ACC112 (cell line): ENCODE measurements around the gene SLC6A8.
"Not testable (repeated sequence)": the region's sequence is repeated elsewhere in the genome, so short reads cannot be mapped to it uniquely, and the experiment has no call there.

Experiments
- H2AFZ ChIP-seq: fragments of 200-600 bp; sonication (generic); one replicate; pipeline ENCODE4 v1.6.0; 2017; ENCODE audit warnings: antibody characterized with exemption, low read length; ENCODE audit not compliant: unreplicated experiment
- H3K27ac ChIP-seq: fragments of 200-600 bp; sonication (generic); 2 replicates; pipeline ENCODE4 v1.5.1; 2014; ENCODE audit warnings: low read depth, mild to moderate bottlenecking, antibody characterized with exemption, low read length, moderate library complexity
- H3K27me3 ChIP-seq: fragments of 200-600 bp; sonication (generic); 2 replicates; pipeline ENCODE4 v1.6.1; 2014; ENCODE audit warnings: mild to moderate bottlenecking, antibody characterized with exemption, low read length, moderate library complexity, mixed read lengths; ENCODE audit not compliant: insufficient read depth
- H3K36me3 ChIP-seq: fragments of 200-600 bp; sonication (generic); 2 replicates; pipeline ENCODE4 v1.6.1; 2016; ENCODE audit warnings: mild to moderate bottlenecking, antibody characterized with exemption, low read length, moderate library complexity, mixed read lengths; ENCODE audit not compliant: insufficient read depth
- H3K4me1 ChIP-seq: fragments of 200-600 bp; sonication (generic); one replicate; pipeline ENCODE4 v1.6.1; 2016; ENCODE audit warnings: low read length, mixed read lengths; ENCODE audit not compliant: insufficient read depth, unreplicated experiment, control insufficient read depth
- H3K4me3 ChIP-seq: fragments of 200-600 bp; sonication (generic); 2 replicates; pipeline ENCODE4 v1.5.1; 2014; ENCODE audit warnings: mild to moderate bottlenecking, low read depth, low read length
- H3K79me2 ChIP-seq: fragments of 200-600 bp; sonication (generic); one replicate; pipeline ENCODE4 v1.6.0; 2016; ENCODE audit warnings: low read length; ENCODE audit not compliant: control insufficient read depth, unreplicated experiment, insufficient read depth

Gene SLC6A8

DNA sequence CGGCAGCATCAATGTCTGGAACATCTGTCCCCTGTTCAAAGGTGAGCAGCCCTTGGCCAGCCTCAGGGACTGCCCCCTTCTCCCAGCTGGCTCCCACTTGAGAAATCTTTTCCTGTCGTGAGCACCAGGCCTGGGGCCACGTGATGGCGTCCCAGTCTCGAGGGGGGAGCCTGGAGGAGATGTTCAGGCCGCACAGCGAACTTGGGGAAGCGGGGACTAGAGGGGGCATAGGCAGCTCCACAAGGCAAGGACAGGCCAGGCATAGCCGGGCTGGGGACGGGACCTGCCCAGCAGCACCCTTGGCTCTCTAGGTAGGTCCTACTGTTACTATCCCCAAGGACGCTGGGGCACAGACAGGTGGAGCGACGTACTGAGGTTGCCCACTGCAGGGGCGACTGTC is 2.7 kb downstream of the SLC6A8 start:
- H3K4me1 ChIP-seq, result peaks cover 3% of the 10 kb centered on the region
- no peak overlapping the region for H3K4me3 ChIP-seq
- H3K79me2 ChIP-seq, result no peaks in the 10 kb centered on the region
- no peaks in the 10 kb centered on the region for H3K27me3 ChIP-seq
- H3K27ac ChIP-seq, result no peak overlapping the region
- H3K36me3 ChIP-seq, result no peaks in the 10 kb centered on the region
- H2AFZ ChIP-seq, result no peak overlapping the region

DNA sequence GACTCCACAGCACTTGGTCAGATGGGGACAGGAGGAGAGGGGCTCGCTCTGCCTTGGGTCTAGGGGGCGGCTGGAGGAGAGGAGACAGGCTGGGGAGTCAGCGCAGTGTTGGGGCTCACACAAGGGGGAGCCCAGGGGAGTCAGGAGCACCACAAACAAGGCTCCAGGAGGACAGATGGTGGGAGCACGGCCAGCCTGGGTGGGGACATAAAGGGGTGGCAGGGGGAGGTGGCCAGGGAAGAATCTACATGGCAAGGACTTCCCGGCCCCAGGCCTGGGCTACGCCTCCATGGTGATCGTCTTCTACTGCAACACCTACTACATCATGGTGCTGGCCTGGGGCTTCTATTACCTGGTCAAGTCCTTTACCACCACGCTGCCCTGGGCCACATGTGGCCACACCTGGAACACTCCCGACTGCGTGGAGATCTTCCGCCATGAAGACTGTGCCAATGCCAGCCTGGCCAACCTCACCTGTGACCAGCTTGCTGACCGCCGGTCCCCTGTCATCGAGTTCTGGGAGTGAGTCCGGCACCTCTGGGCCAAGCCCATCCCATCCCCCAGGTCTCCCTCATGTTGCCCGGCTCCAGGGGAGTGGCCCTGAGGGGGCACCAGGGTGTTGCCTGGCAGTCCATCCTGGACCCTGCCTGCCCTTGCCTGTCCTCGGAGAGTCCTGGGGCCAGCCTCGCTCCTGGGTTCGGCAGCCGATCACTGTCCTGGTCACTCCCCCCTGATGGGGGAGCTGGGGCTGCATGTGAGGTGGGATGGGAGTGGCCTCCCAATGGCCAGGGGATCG is 3.5 kb downstream of the SLC6A8 start:
- not testable (repeated sequence) for H3K27me3 ChIP-seq, H3K4me1 ChIP-seq, H3K79me2 ChIP-seq, H3K4me3 ChIP-seq, H2AFZ ChIP-seq, H3K36me3 ChIP-seq, H3K27ac ChIP-seq

DNA sequence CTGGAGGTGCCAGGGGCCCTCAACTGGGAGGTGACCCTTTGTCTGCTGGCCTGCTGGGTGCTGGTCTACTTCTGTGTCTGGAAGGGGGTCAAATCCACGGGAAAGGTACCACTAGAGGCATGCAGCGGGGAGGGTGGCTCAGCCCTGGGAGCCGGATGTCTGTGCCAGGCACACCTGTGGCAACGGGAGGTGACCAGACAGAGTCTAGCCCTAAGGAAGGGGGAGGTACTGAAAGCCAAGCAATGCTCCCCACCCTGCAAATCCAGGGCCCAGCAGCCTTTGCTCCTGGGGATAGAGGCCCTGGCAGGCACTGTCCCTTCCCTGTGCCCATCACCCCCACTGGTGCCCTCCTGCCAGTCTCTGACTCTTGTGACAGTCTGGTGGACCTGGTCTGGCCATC is 4.3 kb downstream of the SLC6A8 start:
- Histone ChIP-seq H3K4me1 (peaks cover 3% of the 10 kb centered on the region), H3K4me3 (no peak overlapping the region), H3K36me3 (no peaks in the 10 kb centered on the region), H2AFZ (no peak overlapping the region), H3K79me2 (no peaks in the 10 kb centered on the region), H3K27ac (no peak overlapping the region), H3K27me3 (no peaks in the 10 kb centered on the region)

DNA sequence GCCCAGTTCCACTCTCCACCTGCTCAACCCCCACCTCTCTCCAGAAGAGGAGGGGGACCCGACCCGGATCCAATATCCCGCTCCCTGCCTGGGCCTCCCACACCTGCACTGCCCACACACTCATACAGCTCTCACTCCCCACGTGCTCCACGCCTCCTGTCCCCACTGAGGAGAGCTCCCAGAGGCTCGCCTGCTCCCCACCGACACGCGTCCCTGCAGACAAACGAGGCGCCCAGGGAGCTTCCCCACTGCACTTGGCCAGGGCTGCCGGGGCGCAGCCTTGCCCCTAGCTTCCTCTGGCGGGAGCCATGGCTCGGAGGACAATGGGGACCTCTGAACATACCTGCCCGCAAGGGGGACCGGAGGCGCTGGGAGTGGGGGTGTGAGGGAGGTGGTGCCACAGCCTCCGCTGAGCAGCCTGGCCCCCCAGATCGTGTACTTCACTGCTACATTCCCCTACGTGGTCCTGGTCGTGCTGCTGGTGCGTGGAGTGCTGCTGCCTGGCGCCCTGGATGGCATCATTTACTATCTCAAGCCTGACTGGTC is 5.0 kb downstream of the SLC6A8 start:
- Histone ChIP-seq H3K27ac (no peak overlapping the region), H3K4me1 (peaks cover 3% of the 10 kb centered on the region), H3K4me3 (no peak overlapping the region), H3K79me2 (no peaks in the 10 kb centered on the region), H3K36me3 (no peaks in the 10 kb centered on the region), H2AFZ (no peak overlapping the region), H3K27me3 (no peaks in the 10 kb centered on the region)

DNA sequence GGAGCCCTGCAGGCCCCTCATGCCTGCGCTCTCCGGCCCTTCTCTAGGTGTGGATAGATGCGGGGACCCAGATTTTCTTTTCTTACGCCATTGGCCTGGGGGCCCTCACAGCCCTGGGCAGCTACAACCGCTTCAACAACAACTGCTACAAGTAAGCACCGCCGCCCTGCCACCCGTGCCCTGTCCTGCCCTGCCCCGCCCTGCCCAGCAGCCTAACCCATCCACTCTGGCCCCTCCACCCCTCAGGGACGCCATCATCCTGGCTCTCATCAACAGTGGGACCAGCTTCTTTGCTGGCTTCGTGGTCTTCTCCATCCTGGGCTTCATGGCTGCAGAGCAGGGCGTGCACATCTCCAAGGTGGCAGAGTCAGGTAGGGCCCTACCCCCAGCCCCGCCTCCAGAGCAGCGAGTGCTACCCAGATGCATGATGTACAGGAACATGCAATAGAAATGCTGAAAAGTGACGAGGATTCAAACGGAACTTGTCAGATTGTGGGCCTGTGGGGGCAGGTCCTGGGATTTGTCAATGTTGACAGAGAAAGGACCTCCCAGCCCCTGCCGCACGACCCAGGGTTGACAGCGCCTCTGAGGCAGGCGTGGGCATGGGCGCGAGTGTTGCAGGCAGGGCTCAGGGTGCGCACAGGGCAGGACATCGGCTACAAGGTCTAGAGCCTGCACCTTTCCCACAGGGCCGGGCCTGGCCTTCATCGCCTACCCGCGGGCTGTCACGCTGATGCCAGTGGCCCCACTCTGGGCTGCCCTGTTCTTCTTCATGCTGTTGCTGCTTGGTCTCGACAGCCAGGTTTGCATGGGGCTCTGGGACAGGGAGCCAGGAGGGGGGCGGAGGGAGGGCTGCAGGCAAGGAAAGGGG is 5.7 kb downstream of the SLC6A8 start:
- H3K27ac ChIP-seq, result no peak overlapping the region
- no peaks in the 10 kb centered on the region for H3K27me3 ChIP-seq
- H3K79me2 ChIP-seq, result no peaks in the 10 kb centered on the region
- no peak overlapping the region for H2AFZ ChIP-seq
- no peak overlapping the region for H3K4me3 ChIP-seq
- peaks cover 3% of the 10 kb centered on the region for H3K4me1 ChIP-seq
- H3K36me3 ChIP-seq, result no peaks in the 10 kb centered on the region

DNA sequence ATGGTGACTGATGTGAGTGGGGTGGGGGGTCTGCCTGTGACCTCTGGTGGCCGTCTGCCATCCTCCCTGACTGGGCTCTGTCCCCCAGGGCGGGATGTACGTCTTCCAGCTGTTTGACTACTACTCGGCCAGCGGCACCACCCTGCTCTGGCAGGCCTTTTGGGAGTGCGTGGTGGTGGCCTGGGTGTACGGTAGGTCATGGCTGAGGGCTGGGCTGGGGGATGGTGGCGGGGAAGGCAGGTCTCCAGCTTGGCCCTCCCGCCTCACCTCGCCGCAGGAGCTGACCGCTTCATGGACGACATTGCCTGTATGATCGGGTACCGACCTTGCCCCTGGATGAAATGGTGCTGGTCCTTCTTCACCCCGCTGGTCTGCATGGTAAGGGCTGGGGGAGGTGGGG is 6.5 kb downstream of the SLC6A8 start:
- not testable (repeated sequence) for H3K4me1 ChIP-seq, H3K4me3 ChIP-seq, H3K79me2 ChIP-seq, H3K27me3 ChIP-seq, H2AFZ ChIP-seq, H3K36me3 ChIP-seq, H3K27ac ChIP-seq

DNA sequence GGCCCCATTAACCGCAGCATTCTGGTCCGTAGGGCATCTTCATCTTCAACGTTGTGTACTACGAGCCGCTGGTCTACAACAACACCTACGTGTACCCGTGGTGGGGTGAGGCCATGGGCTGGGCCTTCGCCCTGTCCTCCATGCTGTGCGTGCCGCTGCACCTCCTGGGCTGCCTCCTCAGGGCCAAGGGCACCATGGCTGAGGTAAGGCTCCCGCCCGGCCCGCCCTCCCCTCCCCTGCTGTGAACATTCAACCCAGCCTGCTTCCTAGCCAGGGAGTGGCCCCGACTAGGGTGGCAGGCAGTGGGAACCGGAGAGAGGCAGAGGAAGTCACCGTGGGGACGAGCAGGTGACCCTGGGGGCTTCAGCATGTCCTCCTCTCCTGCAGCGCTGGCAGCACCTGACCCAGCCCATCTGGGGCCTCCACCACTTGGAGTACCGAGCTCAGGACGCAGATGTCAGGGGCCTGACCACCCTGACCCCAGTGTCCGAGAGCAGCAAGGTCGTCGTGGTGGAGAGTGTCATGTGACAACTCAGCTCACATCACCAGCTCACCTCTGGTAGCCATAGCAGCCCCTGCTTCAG is 7.1 kb downstream of the SLC6A8 start:
- Histone ChIP-seq H3K27ac (no peak overlapping the region), H3K79me2 (no peaks in the 10 kb centered on the region), H3K4me1 (peaks cover 3% of the 10 kb centered on the region), H2AFZ (no peak overlapping the region), H3K36me3 (no peaks in the 10 kb centered on the region), H3K27me3 (no peaks in the 10 kb centered on the region), H3K4me3 (no peak overlapping the region)

DNA sequence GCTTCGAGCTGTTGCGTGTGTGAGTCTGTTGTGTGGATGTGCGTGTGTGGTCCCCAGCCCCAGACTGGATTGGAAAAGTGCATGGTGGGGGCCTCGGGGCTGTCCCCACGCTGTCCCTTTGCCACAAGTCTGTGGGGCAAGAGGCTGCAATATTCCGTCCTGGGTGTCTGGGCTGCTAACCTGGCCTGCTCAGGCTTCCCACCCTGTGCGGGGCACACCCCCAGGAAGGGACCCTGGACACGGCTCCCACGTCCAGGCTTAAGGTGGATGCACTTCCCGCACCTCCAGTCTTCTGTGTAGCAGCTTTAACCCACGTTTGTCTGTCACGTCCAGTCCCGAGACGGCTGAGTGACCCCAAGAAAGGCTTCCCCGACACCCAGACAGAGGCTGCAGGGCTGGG is 8.4 kb downstream of the SLC6A8 start:
- H3K79me2 ChIP-seq, result no peaks in the 10 kb centered on the region
- H3K27ac ChIP-seq, result no peak overlapping the region
- no peaks in the 10 kb centered on the region for H3K36me3 ChIP-seq
- H2AFZ ChIP-seq, result no peak overlapping the region
- no peaks in the 10 kb centered on the region for H3K27me3 ChIP-seq
- no peak overlapping the region for H3K4me3 ChIP-seq
- no peaks in the 10 kb centered on the region for H3K4me1 ChIP-seq

DNA sequence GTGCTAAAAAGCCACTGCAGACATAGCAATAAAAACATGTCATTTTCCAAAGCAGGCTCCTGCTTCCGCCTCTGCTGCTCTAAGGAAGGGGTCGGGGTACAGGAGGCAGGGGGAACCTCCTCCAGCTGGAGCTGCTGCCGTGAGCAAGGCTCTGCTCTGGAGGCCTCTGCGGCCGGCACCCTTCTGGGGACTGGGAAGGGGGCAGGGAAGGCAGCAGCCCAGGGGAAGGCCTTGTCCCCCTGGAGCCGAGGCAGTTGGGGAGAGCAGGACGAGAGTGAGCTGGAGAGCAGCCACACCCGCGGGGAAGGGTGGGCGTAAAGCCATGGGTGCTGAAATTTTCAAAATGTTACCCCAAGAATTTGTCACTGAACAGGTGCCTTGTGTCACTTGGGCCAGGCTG is 8.8 kb downstream of the SLC6A8 start:
- H3K4me1 ChIP-seq, H3K27ac ChIP-seq, H2AFZ ChIP-seq, H3K79me2 ChIP-seq, H3K27me3 ChIP-seq, H3K36me3 ChIP-seq, H3K4me3 ChIP-seq: not testable (repeated sequence)

DNA sequence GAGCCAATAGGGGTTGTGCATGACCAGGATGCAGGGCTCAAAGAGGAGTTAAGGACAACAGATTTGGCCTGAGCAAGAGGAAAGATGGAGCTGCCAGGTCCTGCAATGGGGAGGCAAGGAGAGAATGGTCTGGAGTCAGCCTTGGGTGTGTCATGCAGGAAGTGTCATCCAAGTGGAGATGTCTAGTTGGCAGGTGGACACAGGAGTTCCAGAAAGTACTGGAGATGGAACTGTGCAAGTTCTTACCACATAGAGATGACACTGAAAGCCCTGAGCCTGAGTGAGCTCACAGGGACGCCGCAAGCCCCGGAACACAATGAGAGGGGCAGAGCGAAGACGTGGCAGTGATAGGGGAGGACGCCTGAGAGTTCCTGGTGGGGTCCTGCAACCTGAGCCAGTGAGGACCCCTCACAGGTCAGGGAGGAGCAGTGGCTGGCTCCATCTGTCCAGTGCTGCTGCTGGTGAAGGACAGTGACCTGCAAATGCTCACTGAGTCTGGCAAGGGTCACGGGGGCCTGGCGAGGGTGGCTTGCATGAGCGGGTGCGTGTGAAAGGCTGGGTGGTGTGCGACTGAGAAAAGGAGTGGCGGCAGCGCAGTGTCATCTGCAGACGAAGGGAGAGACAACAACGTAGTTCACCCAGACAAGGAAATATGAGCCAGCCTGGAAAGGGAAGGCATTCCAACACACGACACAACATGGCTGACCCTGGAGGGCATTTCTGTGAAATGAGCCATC is 9.4 kb downstream of the SLC6A8 start:
- H3K79me2 ChIP-seq, H3K27me3 ChIP-seq, H3K4me3 ChIP-seq, H3K4me1 ChIP-seq, H2AFZ ChIP-seq, H3K36me3 ChIP-seq, H3K27ac ChIP-seq: not testable (repeated sequence)
